K562 (cell line): ENCODE measurements around the gene TANK. TPM values are rescaled to one million over a fixed set of nuclear protein-coding genes. Genes with fewer than 3 reads are reported as not detected.

ENCODE experiments used
- ATAC-seq: fragments of 200-7000 bp; cut with Tn5 transposase; 3 replicates; pipeline ENCODE4 v1.9.1; 2020; ENCODE audit warnings: moderate library complexity
- BruUV-seq: library from RNA; stranded (reverse); fragments of 400-500 nt; replicated peaks from 2 replicates; lab custom pipeline; 2021; lab: Mats Ljungman, UMichigan
- CTCF ChIA-PET: fragments of 300-600 bp; formaldehyde crosslinking; extraction: SDS; loops from one replicate; lab custom pipeline; 2021; ENCODE audit warnings: low intra/inter-chr PET ratio; lab: Yijun Ruan, JAX
- POLR2A ChIA-PET: fragments of 300-600, 350-650 bp; sonication (Branson Sonifier 250); formaldehyde crosslinking; extraction: SDS; loops from one replicate; lab custom pipeline; 2021; ENCODE audit warnings: antibody characterized with exemption, inconsistent platforms; lab: Yijun Ruan, JAX
- DNase-seq, 4 experiments: peaks; one replicate each; pipeline versions ENCODE4 v3.0.0 to v3.0.0-alpha.2; 2011 to 2018; ENCODE audit warnings: low spot score in 3 of 4, mixed read lengths in 3 of 4; ENCODE audit errors: extremely low read depth in 1 of 4
- FAIRE-seq: peaks from 2 replicates; lab custom pipeline; 2011; peaks lifted over from hg19 to GRCh38; lab: Jason Lieb, UNC
- H2AFZ ChIP-seq: 2 replicates; pipeline ENCODE4 v1.6.0; 2011; ENCODE audit warnings: low read depth, low read length, control low read depth, inconsistent platforms
- H3K27ac ChIP-seq: fragments of 200-600 bp; 3 replicates; pipeline ENCODE4 v1.8.0; 2011; ENCODE audit warnings: low read depth, mild to moderate bottlenecking, control low read depth, inconsistent platforms, low read length, moderate library complexity, mixed read lengths; ENCODE audit errors: extremely low read depth
- H3K27me3 ChIP-seq, 2 experiments: fragments of 300-600 bp in 1 of 2; 2 replicates in 1 of 2; 3 replicates in 1 of 2; pipeline versions ENCODE4 v1.6.0 to v1.8.0; 2011; ENCODE audit warnings: inconsistent platforms in 2 of 2, low read length in 2 of 2, mild to moderate bottlenecking in 1 of 2, mixed read lengths in 1 of 2, moderate library complexity in 1 of 2; ENCODE audit not compliant: control insufficient read depth in 2 of 2, insufficient read depth in 2 of 2
- H3K36me3 ChIP-seq: fragments of 300-600 bp; 3 replicates; pipeline ENCODE4 v1.8.0; 2011; ENCODE audit warnings: mild to moderate bottlenecking, low read length, inconsistent platforms; ENCODE audit not compliant: control insufficient read depth, insufficient read depth
- H3K4me1 ChIP-seq, 2 experiments: fragments of 200-600 bp in 1 of 2; replicated peaks in 1 of 2; 2 replicates in 1 of 2; 3 replicates in 1 of 2; pipeline versions ENCODE4 v1.5.1 to v1.8.0; 2011; ENCODE audit warnings: inconsistent platforms in 2 of 2, low read length in 2 of 2, mild to moderate bottlenecking in 1 of 2, mixed read lengths in 1 of 2, moderate library complexity in 1 of 2; ENCODE audit not compliant: control insufficient read depth in 2 of 2, insufficient read depth in 2 of 2
- H3K4me2 ChIP-seq: 2 replicates; pipeline ENCODE4 v1.6.1; 2011; ENCODE audit warnings: low read length, control low read depth, inconsistent platforms, mixed read lengths; ENCODE audit not compliant: insufficient read depth
- H3K4me3 ChIP-seq: fragments of 200-600 bp; sonication (generic), shearing (Covaris generic); 2 replicates; pipeline ENCODE4 v1.5.1; 2016; ENCODE audit warnings: control low read depth, inconsistent platforms
- H3K79me2 ChIP-seq: fragments of 200-600 bp; 3 replicates; pipeline ENCODE4 v1.8.0; 2011; ENCODE audit warnings: low read length, inconsistent platforms; ENCODE audit not compliant: control insufficient read depth, insufficient read depth
- H3K9ac ChIP-seq, 2 experiments: 2 replicates each; pipeline versions ENCODE4 v1.6.0 to v1.6.1; 2011; ENCODE audit warnings: low read depth in 2 of 2, low read length in 2 of 2, control low read depth in 1 of 2, inconsistent platforms in 1 of 2, mild to moderate bottlenecking in 1 of 2, mixed read lengths in 1 of 2; ENCODE audit not compliant: insufficient read depth in 1 of 2
- H3K9me1 ChIP-seq: one replicate; pipeline ENCODE4 v1.6.0; 2011; ENCODE audit warnings: inconsistent platforms, mild to moderate bottlenecking, low read length, moderate library complexity; ENCODE audit not compliant: control insufficient read depth, insufficient read depth
- H3K9me3 ChIP-seq: replicated peaks from 2 replicates; pipeline ENCODE4 v1.5.1; 2011; ENCODE audit warnings: low read depth, low read length, inconsistent platforms; ENCODE audit not compliant: control insufficient read depth, insufficient read depth
- H4K20me1 ChIP-seq: replicated peaks from 2 replicates; pipeline ENCODE4 v1.6.1; 2011; ENCODE audit warnings: low read length, inconsistent platforms, mixed read lengths; ENCODE audit not compliant: control insufficient read depth, insufficient read depth
- ADNP ChIP-seq: fragments of 200-800 bp; sonication (Bioruptor generic); IDR thresholded peaks from 2 replicates; pipeline ENCODE4 v1.6.1; 2016; ENCODE audit warnings: missing genetic modification characterization, missing compliant biosample characterization
- CEBPZ ChIP-seq: fragments of 150-350 bp; IDR thresholded peaks from 2 replicates; pipeline ENCODE4 v1.6.1; 2014; ENCODE audit warnings: low read depth, mild to moderate bottlenecking, low read length, borderline replicate concordance
- DMBX1 ChIP-seq: fragments of 250-450 bp; sonication (Bioruptor Pico); IDR thresholded peaks from 2 replicates; pipeline ENCODE4 v1.8.0; 2022; ENCODE audit warnings: inconsistent platforms, mild to moderate bottlenecking, moderate library complexity, borderline replicate concordance
- ETV5 ChIP-seq: sonication (generic); formaldehyde crosslinking; IDR thresholded peaks from 2 replicates; pipeline ENCODE4 v1.4.0; 2020; ENCODE audit warnings: low read depth, mild to moderate bottlenecking, missing genetic modification reagents
- FOXA1 ChIP-seq: fragments of 450-650 bp; IDR thresholded peaks from 2 replicates; pipeline ENCODE4 v1.6.1; 2016; ENCODE audit warnings: mild to moderate bottlenecking, borderline replicate concordance
- HDAC6 ChIP-seq: IDR thresholded peaks from 2 replicates; pipeline ENCODE4 v1.6.1; 2012; ENCODE audit warnings: low read depth, mild to moderate bottlenecking, control low read depth, inconsistent platforms, low read length, moderate library complexity
- HOXB6 ChIP-seq: fragments of 250-450 bp; sonication (Bioruptor Pico); IDR thresholded peaks from 2 replicates; pipeline ENCODE4 v1.5.1; 2022; ENCODE audit warnings: mild to moderate bottlenecking, borderline replicate concordance
- NCOR1 ChIP-seq: fragments of 450-650 bp; IDR thresholded peaks from 2 replicates; pipeline ENCODE4 v1.6.1; 2016; ENCODE audit warnings: mild to moderate bottlenecking, moderate library complexity
- THAP12 ChIP-seq: fragments of 250-450 bp; sonication (Bioruptor Pico); IDR thresholded peaks from 2 replicates; pipeline ENCODE4 v1.9.0; 2021; ENCODE audit warnings: mild to moderate bottlenecking, inconsistent platforms
- TSC22D4 ChIP-seq: fragments of 450-650 bp; IDR thresholded peaks from 2 replicates; pipeline ENCODE4 v1.6.1; 2016; ENCODE audit warnings: missing genetic modification characterization, missing biosample characterization, control low read depth
- ZNF717 ChIP-seq: fragments of 250-450 bp; sonication (Bioruptor Pico); IDR thresholded peaks from 2 replicates; pipeline ENCODE4 v1.5.0; 2021
- WGBS: fragments of 100-300 bp; shearing (Covaris generic); methylation state at CpG from one replicate; pipeline ENCODE4 v1.1.6; 2016; ENCODE audit warnings: low coverage, mixed read lengths; ENCODE audit not compliant: insufficient coverage; ENCODE audit errors: missing lambda C conversion rate; 5-methylcytosine and 5-hydroxymethylcytosine counted together
- in situ Hi-C: fragments of 300-500 bp; cut with MboI; formaldehyde crosslinking; loops from 4 replicates; pipeline ENCODE4 v1.15.0; 2018; ENCODE audit warnings: inconsistent platforms, mixed read lengths
- intact Hi-C: fragments of 100-400 bp; cut with micrococcal nuclease; formaldehyde crosslinking; loops from 2 replicates; pipeline ENCODE4 v1.14.2; 2022
- polyA plus RNA-seq, 8 experiments: library from polyadenylated mRNA; depleted of rRNA in 4 of 8; stranded (reverse) in 5 of 8; unstranded in 3 of 8; fragments of >200 nt; fragmentation: Nextera tagmentation in 2 of 8; fragmentation: Illumina TruSeq in 1 of 8; extraction: Ambion mirVana in 2 of 8; extraction: Trizol in 1 of 8; gene quantifications; 2 replicates each; pipeline versions ENCODE4 v1.2.1 to v1.2.3, GENCODE V29; 2011 to 2014; ENCODE audit warnings: inconsistent platforms in 1 of 8, missing spikeins in 1 of 8
- total RNA-seq, 7 experiments: library from RNA; depleted of rRNA in 6 of 7; stranded (reverse); fragments of >200 nt in 6 of 7; fragmentation: Illumina TruSeq in 2 of 7; extraction: Trizol in 2 of 7; gene quantifications; 2 replicates each; pipeline versions ENCODE4 v1.2.1 to v1.2.3, GENCODE V29; 2011 to 2021; ENCODE audit warnings: low replicate concordance in 1 of 7

Gene TANK
- total and polyA plus RNA-seq, 9 of the 15 experiments (the other 6 are each of a cell fraction or from before 2014, with no cell fraction given): 43.0 to 91.5 (median 54.4) TPM

GRCh38 chr2:161238265-161238559 is 78.0 kb downstream of the TANK start:
- Histone ChIP-seq H3K36me3 (peaks cover 18% of the 10 kb centered on the region; the same call in 2 of the 3 replicates), H3K27ac (no peak overlapping the region), H4K20me1 (no peaks in the 10 kb centered on the region), H3K9ac (no peak overlapping the region), H3K4me1 (no peaks in the 10 kb centered on the region; a peak in 1 of 5 replicates), H3K4me3 (no peak overlapping the region), H3K79me2 (no peaks in the 10 kb centered on the region)
- no peak for FAIRE-seq
- 92% methylated on average over 12 of the region's 16 CpGs for WGBS
- POLR2A ChIA-PET: interaction anchor here (0.6 kb wide), 1 partner anchor 120 kb away, joined by 3 read pairs; no protein-coding TSS in a partner anchor
- BruUV-seq: no TSS peak
- TF ChIP-seq NCOR1 (no peak), HOXB6 (CRISPR knock-in tag) (no peak), DMBX1 (CRISPR knock-in tag) (no peak), CEBPZ (no peak), FOXA1 (no peak), HDAC6 (no peak), ZNF717 (CRISPR knock-in tag) (no peak), ETV5 (CRISPR knock-in tag) (no peak), THAP12 (CRISPR knock-in tag) (no peak), TSC22D4 (tag) (no peak), ADNP (tag) (no peak)
- TF ChIP-seq, all 486 proteins: peak for 0
- DNase-seq (no peak), ATAC-seq (no peak)
- Histone ChIP-seq H3K9me3 (peaks cover 1% of the 10 kb centered on the region; the same call in 1 of the 2 replicates), H3K9me1 (no peaks in the 10 kb centered on the region), H3K27me3 (no peaks in the 10 kb centered on the region), H2AFZ (no peak overlapping the region), H3K4me2 (no peak overlapping the region)
- intact Hi-C loops (no loop called here), in situ Hi-C loops (no loop called here)
- CTCF ChIA-PET: no interaction called here
